Measurements from ENCODE around the gene JARID2.

DNA sequence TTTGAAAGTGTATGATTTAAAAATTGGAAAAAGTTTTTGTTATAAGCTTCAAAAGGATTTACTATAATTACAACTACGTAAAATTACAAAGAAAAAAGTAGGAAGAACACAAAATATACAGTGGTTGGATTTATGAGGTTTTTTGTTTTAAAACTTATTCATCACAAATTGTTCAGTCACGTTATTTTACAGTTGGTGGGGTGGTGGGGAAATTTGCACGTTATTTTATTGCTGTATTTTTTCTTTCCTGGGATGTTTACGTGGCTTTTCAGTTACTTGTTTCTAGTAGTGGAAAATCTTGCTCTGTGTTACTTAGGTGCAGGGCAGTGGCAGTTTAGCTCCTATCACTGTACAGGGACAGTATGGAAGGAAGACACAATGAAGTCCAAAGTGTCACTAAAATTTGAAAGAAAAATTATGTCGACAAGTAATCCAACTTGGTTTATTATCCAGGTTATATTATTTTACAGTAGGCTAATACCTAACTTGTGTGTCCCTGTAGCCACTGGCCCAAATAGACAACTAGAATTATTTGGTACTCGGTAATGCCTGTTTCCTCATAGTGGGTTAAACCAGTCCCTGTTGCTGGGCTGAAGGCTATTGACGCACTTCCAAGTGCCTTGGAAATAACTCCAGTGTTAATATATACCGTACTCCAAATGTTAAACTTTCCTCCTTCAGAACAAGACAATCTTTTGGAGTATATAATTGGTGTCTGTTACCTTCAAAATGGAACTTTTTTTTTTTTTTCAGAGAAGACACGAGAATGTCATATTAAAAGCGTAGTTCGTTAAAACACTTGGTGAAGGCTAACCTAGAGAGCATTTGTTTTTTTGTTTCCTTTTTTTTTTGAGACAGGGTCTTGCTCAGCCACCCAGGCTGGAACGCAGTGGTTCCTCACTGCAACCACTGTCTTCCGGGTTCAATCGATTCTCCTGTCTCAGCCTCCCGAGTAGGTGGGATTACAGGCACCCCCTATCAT lies 4.6 kb downstream of the JARID2 start:
- TF ChIP-seq CTCF (IDR thresholded peaks at IDR 0.05) = no peak
- TF ChIP-seq POLR2A (IDR thresholded peaks at IDR 0.05) = no peak

Data from heart left ventricle (tissue), 13 donors.